DMS153 treated with DMSO at 0.1 percent for 48 hours (cell line): ENCODE data around the gene BCL11B.

Source experiments
- DNase-seq: peaks from one replicate; lab custom pipeline; 2025; ENCODE audit not compliant: unreplicated experiment; lab: John Stamatoyannopoulos, UW

BCL11B gene

GRCh38 chr14:99226687-99227086, 45.3 kb downstream of the BCL11B start:
- no peak for DNase-seq

- DNase-seq, result no peak
Observed at GRCh38 chr14:99225436-99226203, 46.4 kb downstream of the BCL11B start.

- DNase-seq, result no peak
Observed at GRCh38 chr14:99224948-99225347, 47.0 kb downstream of the BCL11B start.

- DNase-seq, result no peak
Observed at GRCh38 chr14:99224116-99224910, 47.7 kb downstream of the BCL11B start.

- no peak for DNase-seq
Observed at GRCh38 chr14:99221445-99221844, 50.6 kb downstream of the BCL11B start.

- no peak for DNase-seq
Observed at GRCh38 chr14:99217066-99217955, 54.7 kb downstream of the BCL11B start.

- no peak for DNase-seq
Observed at GRCh38 chr14:99216191-99216590, 55.8 kb downstream of the BCL11B start.

- no peak for DNase-seq
Observed at GRCh38 chr14:99215277-99215676, 56.7 kb downstream of the BCL11B start.

- no peak for DNase-seq
Observed at GRCh38 chr14:99214701-99215100, 57.3 kb downstream of the BCL11B start.

GRCh38 chr14:99213527-99213971, 58.4 kb downstream of the BCL11B start:
- DNase-seq, result no peak

GRCh38 chr14:99213101-99213500, 58.9 kb downstream of the BCL11B start:
- DNase-seq, result no peak

GRCh38 chr14:99212646-99213045, 59.4 kb downstream of the BCL11B start:
- no peak for DNase-seq

GRCh38 chr14:99212199-99212598, 59.8 kb downstream of the BCL11B start:
- no peak for DNase-seq

- DNase-seq, result no peak
Observed at GRCh38 chr14:99211410-99211809, 60.6 kb downstream of the BCL11B start.

GRCh38 chr14:99210333-99210732, 61.7 kb downstream of the BCL11B start:
- no peak for DNase-seq

- DNase-seq, result no peak
Observed at GRCh38 chr14:99209409-99209808, 62.6 kb downstream of the BCL11B start.

- DNase-seq, result no peak
Observed at GRCh38 chr14:99208318-99208717, 63.7 kb downstream of the BCL11B start.

GRCh38 chr14:99207456-99207855, 64.5 kb downstream of the BCL11B start:
- DNase-seq, result no peak

- DNase-seq, result no peak
Observed at GRCh38 chr14:99206090-99206489, 65.9 kb downstream of the BCL11B start.

GRCh38 chr14:99205086-99205688, 66.8 kb downstream of the BCL11B start:
- DNase-seq, result no peak

- DNase-seq, result no peak
Observed at GRCh38 chr14:99203801-99204200, 68.2 kb downstream of the BCL11B start.
